Gastrocnemius medialis (tissue), 4 donors: ENCODE measurements around the gene SHC2.

Source experiments
- CTCF ChIP-seq, 5 experiments: fragments of 450-650 bp in 3 of 5; fragments of 200-600 bp in 2 of 5; sonication (generic) in 2 of 5; IDR thresholded peaks in 4 of 5; conservative IDR thresholded peaks in 1 of 5; 1 replicate in 4 of 5; 2 replicates in 1 of 5; pipeline ENCODE4 v1.5.1; 2016 to 2019; ENCODE audit warnings: antibody characterized with exemption in 5 of 5, mild to moderate bottlenecking in 3 of 5, moderate library complexity in 3 of 5
- POLR2A ChIP-seq, 2 donors: fragments of 450-650 bp; IDR thresholded peaks; one replicate each; pipeline ENCODE4 v1.6.1; 2017; ENCODE audit warnings: antibody characterized with exemption in 2 of 2, mild to moderate bottlenecking in 2 of 2, moderate library complexity in 2 of 2

GRCh38 chr19:459724-460511 lies 915 bp downstream of the SHC2 start:
- TF ChIP-seq CTCF (IDR thresholded peaks at IDR 0.05 in 4 of 5, conservative IDR thresholded peaks at IDR 0.05 in 1 of 5) (no peak), POLR2A (IDR thresholded peaks at IDR 0.05) (peak; percentile 52 to 53)
